ENCODE results near the gene FIG4. TPM values are rescaled to one million over a fixed set of nuclear protein-coding genes. Genes with fewer than 3 reads are reported as not detected.
"Not testable (repeated sequence)": the region's sequence is repeated elsewhere in the genome, so short reads cannot be mapped to it uniquely, and the experiment has no call there.

Gene FIG4
- total and polyA plus RNA-seq, 2 experiments from 2014 or later, result 8.0 to 10.9 TPM

DNA sequence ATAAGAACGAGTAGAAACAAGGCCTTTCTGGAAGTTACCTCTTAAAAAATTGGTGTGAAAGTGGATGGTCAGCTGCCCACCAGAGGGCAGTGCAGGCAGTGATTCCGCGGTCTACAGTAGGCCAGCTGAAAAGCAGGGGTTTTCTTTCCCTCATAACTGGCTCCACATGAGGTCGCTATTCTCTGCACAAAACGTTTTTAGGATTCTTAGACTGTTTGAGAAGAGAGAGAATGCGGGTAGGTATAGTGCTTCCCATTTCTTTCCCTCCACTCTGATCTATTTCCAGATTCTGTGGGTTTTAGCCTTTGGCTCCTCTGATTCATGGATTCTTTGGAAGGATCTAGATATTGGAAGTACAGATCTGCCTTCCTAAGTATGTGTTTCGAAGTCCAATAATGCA lies 14.2 kb downstream of the FIG4 start:
- H3K36me3 ChIP-seq (replicated peaks; ENCODE audit: insufficient read depth, low read depth), result no peaks in the 10 kb centered on the region
- TF ChIP-seq, protein P1, sequence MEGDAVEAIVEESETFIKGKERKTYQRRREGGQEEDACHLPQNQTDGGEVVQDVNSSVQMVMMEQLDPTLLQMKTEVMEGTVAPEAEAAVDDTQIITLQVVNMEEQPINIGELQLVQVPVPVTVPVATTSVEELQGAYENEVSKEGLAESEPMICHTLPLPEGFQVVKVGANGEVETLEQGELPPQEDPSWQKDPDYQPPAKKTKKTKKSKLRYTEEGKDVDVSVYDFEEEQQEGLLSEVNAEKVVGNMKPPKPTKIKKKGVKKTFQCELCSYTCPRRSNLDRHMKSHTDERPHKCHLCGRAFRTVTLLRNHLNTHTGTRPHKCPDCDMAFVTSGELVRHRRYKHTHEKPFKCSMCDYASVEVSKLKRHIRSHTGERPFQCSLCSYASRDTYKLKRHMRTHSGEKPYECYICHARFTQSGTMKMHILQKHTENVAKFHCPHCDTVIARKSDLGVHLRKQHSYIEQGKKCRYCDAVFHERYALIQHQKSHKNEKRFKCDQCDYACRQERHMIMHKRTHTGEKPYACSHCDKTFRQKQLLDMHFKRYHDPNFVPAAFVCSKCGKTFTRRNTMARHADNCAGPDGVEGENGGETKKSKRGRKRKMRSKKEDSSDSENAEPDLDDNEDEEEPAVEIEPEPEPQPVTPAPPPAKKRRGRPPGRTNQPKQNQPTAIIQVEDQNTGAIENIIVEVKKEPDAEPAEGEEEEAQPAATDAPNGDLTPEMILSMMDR (IDR thresholded peaks at IDR 0.05; ENCODE audit: poor library complexity), result peak; percentile 100
- TF ChIP-seq EZH2 (IDR thresholded peaks at IDR 0.05; ENCODE audit: borderline replicate concordance), result no peak
- no peak overlapping the region for H3K27ac ChIP-seq
- H3K9me2 ChIP-seq (replicated peaks; ENCODE audit: insufficient read depth), result no peaks in the 10 kb centered on the region
- no peaks in the 10 kb centered on the region for H3K4me1 ChIP-seq (ENCODE audit: insufficient read depth)
- peaks cover 16% of the 10 kb centered on the region for H3K79me2 ChIP-seq
- no peaks in the 10 kb centered on the region for H3K27me3 ChIP-seq
- H3K4me3 ChIP-seq, result no peak overlapping the region
- no peaks in the 10 kb centered on the region for H4K20me1 ChIP-seq (ENCODE audit: insufficient read depth, poor library complexity, severe bottlenecking)
- 17% methylated on average over 7 of the region's 7 CpGs for WGBS (ENCODE audit: low lambda C conversion rate, missing lambda C conversion rate)
- H2AFZ ChIP-seq, result no peak overlapping the region
- DNase-seq (ENCODE audit: low spot score), result peak; percentile 93
- no peak overlapping the region for H3K4me2 ChIP-seq
- H3K9me3 ChIP-seq (ENCODE audit: low read depth), result no peaks in the 10 kb centered on the region

DNA sequence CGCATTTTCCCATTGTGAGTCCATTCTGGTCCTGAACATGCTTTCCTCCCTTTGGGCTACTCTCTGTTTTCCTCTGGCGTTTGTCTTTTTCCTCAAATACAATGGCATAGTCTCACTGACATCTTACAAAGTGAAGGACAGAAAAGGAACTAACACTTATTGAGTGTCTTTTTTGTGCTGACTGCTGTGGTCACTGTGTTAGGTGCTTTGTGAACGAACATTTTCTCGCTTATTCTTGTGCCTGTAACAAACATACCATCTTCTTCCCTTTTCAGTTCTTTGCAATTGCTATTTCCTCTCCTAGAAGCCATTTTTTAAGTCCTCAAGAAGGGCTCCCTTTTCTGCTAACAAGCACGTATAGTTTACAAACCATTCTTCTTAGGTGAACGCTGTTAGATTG lies 15.4 kb downstream of the FIG4 start:
- no peaks in the 10 kb centered on the region for H3K4me1 ChIP-seq (ENCODE audit: insufficient read depth)
- no peak overlapping the region for H3K4me3 ChIP-seq
- H3K36me3 ChIP-seq (replicated peaks; ENCODE audit: insufficient read depth, low read depth), result no peaks in the 10 kb centered on the region
- WGBS (ENCODE audit: low lambda C conversion rate, missing lambda C conversion rate), result 73% methylated on average over 6 of the region's 6 CpGs
- no peak for DNase-seq (ENCODE audit: low spot score)
- H3K27me3 ChIP-seq, result no peaks in the 10 kb centered on the region
- H3K9me3 ChIP-seq (ENCODE audit: low read depth), result no peaks in the 10 kb centered on the region
- no peak overlapping the region for H2AFZ ChIP-seq
- no peaks in the 10 kb centered on the region for H4K20me1 ChIP-seq (ENCODE audit: insufficient read depth, poor library complexity, severe bottlenecking)
- H3K4me2 ChIP-seq, result no peak overlapping the region
- no peaks in the 10 kb centered on the region for H3K9me2 ChIP-seq (replicated peaks; ENCODE audit: insufficient read depth)
- no peak overlapping the region for H3K27ac ChIP-seq
- no peak for TF ChIP-seq EZH2phosphoT487 (IDR thresholded peaks at IDR 0.05; ENCODE audit: low read depth, severe bottlenecking, unreplicated experiment)
- TF ChIP-seq EZH2 (IDR thresholded peaks at IDR 0.05; ENCODE audit: borderline replicate concordance), result no peak
- TF ChIP-seq, protein P1 (IDR thresholded peaks at IDR 0.05; ENCODE audit: poor library complexity), result no peak
- H3K79me2 ChIP-seq, result peaks cover 27% of the 10 kb centered on the region

DNA sequence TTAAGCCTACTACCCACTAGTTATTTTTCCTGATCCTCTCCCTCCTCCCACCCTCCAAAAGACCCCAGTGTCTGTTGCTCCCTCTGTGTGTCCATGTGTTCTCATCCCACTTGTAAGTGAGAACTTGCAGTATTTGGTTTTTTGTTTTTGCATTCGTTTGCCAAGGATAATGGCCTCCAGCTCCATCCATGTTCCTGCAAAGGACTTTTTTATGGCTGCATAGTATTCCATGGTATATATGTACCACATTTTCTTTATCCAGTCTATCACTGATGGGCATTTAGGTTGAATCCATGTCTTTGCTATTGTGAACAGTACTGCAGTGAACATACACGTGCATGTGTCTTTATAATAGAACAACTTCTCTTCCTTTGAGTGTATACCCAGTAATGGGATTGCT lies 17.0 kb downstream of the FIG4 start:
- not testable (repeated sequence) for H3K4me3 ChIP-seq; H3K9me3 ChIP-seq (ENCODE audit: low read depth); H4K20me1 ChIP-seq (ENCODE audit: insufficient read depth, poor library complexity, severe bottlenecking); H3K27ac ChIP-seq; H3K36me3 ChIP-seq (replicated peaks; ENCODE audit: insufficient read depth, low read depth); H2AFZ ChIP-seq; DNase-seq (ENCODE audit: low spot score); H3K4me2 ChIP-seq; H3K27me3 ChIP-seq; H3K9me2 ChIP-seq (replicated peaks; ENCODE audit: insufficient read depth); H3K4me1 ChIP-seq (ENCODE audit: insufficient read depth)
- WGBS (ENCODE audit: low lambda C conversion rate, missing lambda C conversion rate), result 96% methylated on average over 2 of the region's 2 CpGs
- H3K79me2 ChIP-seq, result peaks cover 32% of the 10 kb centered on the region

- H3K9me3 ChIP-seq (ENCODE audit: low read depth), result no peaks in the 10 kb centered on the region
- H3K4me1 ChIP-seq (ENCODE audit: insufficient read depth), result no peaks in the 10 kb centered on the region
- H3K4me2 ChIP-seq, result no peak overlapping the region
- TF ChIP-seq EZH2phosphoT487 (IDR thresholded peaks at IDR 0.05; ENCODE audit: low read depth, severe bottlenecking, unreplicated experiment) (no peak), EZH2 (IDR thresholded peaks at IDR 0.05; ENCODE audit: borderline replicate concordance) (no peak)
- TF ChIP-seq, protein P1 (IDR thresholded peaks at IDR 0.05; ENCODE audit: poor library complexity), result no peak
- DNase-seq (ENCODE audit: low spot score), result no peak
- H3K36me3 ChIP-seq (replicated peaks; ENCODE audit: insufficient read depth, low read depth), result no peaks in the 10 kb centered on the region
- no peak overlapping the region for H2AFZ ChIP-seq
- no peak overlapping the region for H3K27ac ChIP-seq
- H3K79me2 ChIP-seq, result peaks cover 31% of the 10 kb centered on the region
- H3K4me3 ChIP-seq, result no peak overlapping the region
- no peaks in the 10 kb centered on the region for H3K27me3 ChIP-seq
- H4K20me1 ChIP-seq (ENCODE audit: insufficient read depth, poor library complexity, severe bottlenecking), result no peaks in the 10 kb centered on the region
- H3K9me2 ChIP-seq (replicated peaks; ENCODE audit: insufficient read depth), result no peaks in the 10 kb centered on the region
- WGBS (ENCODE audit: low lambda C conversion rate, missing lambda C conversion rate), result 91% methylated on average over 8 of the region's 8 CpGs
Measured at GRCh38 chr6:109713097-109713496, 22.0 kb downstream of the FIG4 start.
